PC-9 (cell line): ENCODE results near the gene BRWD1.

Experiments
- CTCF ChIP-seq: fragments of 200-600 bp; sonication (generic); conservative IDR thresholded peaks from 2 replicates; pipeline ENCODE4 v1.6.1; 2017; ENCODE audit warnings: mixed run types, antibody characterized with exemption, mild to moderate bottlenecking, moderate library complexity
- EZH2 ChIP-seq: fragments of 200-600 bp; sonication (generic); IDR thresholded peaks from 2 replicates; pipeline ENCODE4 v1.8.0; 2017; ENCODE audit warnings: antibody characterized with exemption, low read depth

- no peak for TF ChIP-seq CTCF
- TF ChIP-seq EZH2, result no peak
Observed at GRCh38 chr21:39141502-39141901, 171.9 kb downstream of the BRWD1 start.
